Ovary (tissue), 9 donors: ENCODE data around the gene RGS10. TPM values are rescaled to one million over a fixed set of nuclear protein-coding genes. Genes with fewer than 3 reads are reported as not detected.

Experiments used
- DNase-seq, 5 donors: peaks; one replicate each; pipeline ENCODE4 v3.0.0-alpha.2; 2019 to 2020
- H3K27ac ChIP-seq, 2 donors: fragments of 200-600 bp; one replicate each; pipeline versions ENCODE4 v1.5.1 to v1.8.0; 2019 to 2022
- H3K27me3 ChIP-seq: fragments of 200-600 bp; one replicate; pipeline ENCODE4 v1.8.0; 2022
- H3K36me3 ChIP-seq: fragments of 200-600 bp; sonication (generic); one replicate; pipeline ENCODE4 v1.5.1; 2019
- H3K4me1 ChIP-seq: one replicate; pipeline ENCODE4 v1.8.1; 2013; ENCODE audit warnings: mild to moderate bottlenecking, moderate library complexity; ENCODE audit not compliant: insufficient read depth
- H3K4me3 ChIP-seq: fragments of 200-600 bp; sonication (generic); one replicate; pipeline ENCODE4 v1.5.1; 2017
- H3K9me3 ChIP-seq, 2 donors: fragments of 200-600 bp in 1 of 2; sonication (generic) in 1 of 2; one replicate each; pipeline versions ENCODE4 v1.5.1 to v1.8.1; 2013 to 2019; ENCODE audit warnings: mild to moderate bottlenecking in 1 of 2, moderate library complexity in 1 of 2
- EP300 ChIP-seq: sonication (generic); formaldehyde crosslinking; IDR thresholded peaks from one replicate; pipeline ENCODE4 v1.6.1; 2017; ENCODE audit warnings: antibody characterized with exemption
- POLR2A ChIP-seq: fragments of 450-650 bp; IDR thresholded peaks from one replicate; pipeline ENCODE4 v1.6.1; 2017; ENCODE audit warnings: antibody characterized with exemption, mild to moderate bottlenecking, moderate library complexity
- WGBS, 3 donors: extraction: QIAGEN DNeasy Blood & Tissue Kit in 1 of 3; methylation state at CpG; one replicate each; pipeline versions ENCODE4 v1.1.5 to v1.1.7; 2013 to 2017; 5-methylcytosine and 5-hydroxymethylcytosine counted together
- intact Hi-C, 4 donors: fragments of 100-400 bp; cut with DNase I; formaldehyde crosslinking; loops; one replicate each; pipeline versions ENCODE4 v1.11.0 to v1.15.1; 2022 to 2023
- polyA plus RNA-seq, 2 donors: library from polyadenylated mRNA; stranded (reverse); fragments of 200-250 nt in 1 of 2; fragments of 350-450 nt in 1 of 2; fragmentation: Illumina TruSeq in 1 of 2; extraction: RNeasy Lipid Tissue Mini Kit (QIAGEN cat#74804) in 1 of 2; gene quantifications; one replicate each; pipeline ENCODE4 v1.2.3, GENCODE V29; 2013 to 2014
- total RNA-seq, 7 donors: library from RNA; depleted of rRNA in 2 of 7; stranded (reverse); fragments of >200 nt in 2 of 7; fragmentation: NEBNext Ultra II Directional in 3 of 7; extraction: Animal tissue kit (Norgen Biotek cat#: 25700) in 3 of 7; gene quantifications; one replicate each; pipeline versions ENCODE4 v1.1.0 to v1.2.4, GENCODE V29; 2016 to 2023
- TF ChIP-seq, protein P1 (sequence below), 3 donors: fragments of 450-650 bp in 2 of 3; fragments of 200-600 bp in 1 of 3; IDR thresholded peaks; one replicate each; pipeline versions ENCODE4 v1.5.1 to v1.8.0; 2016 to 2022; ENCODE audit warnings: antibody characterized with exemption in 3 of 3, mild to moderate bottlenecking in 1 of 3
- donor health status: DM: no; HTN: no; CAD: no; lungs with moderate emphysema.
- donor health status: DM: no; HTN: no; CAD: no.
- donor health status: Bipolar disorder and iron deficiency.
- donor health status: DM: yes; HTN: yes; CAD: no.
- donor health status: DM: no; HTN: no; CAD: no.
- donor health status: DM: yes; HTN: yes; CAD: no.

RGS10 gene
- total and polyA plus RNA-seq, 9 donors = 7.6 to 63.3 (median 20.4) TPM

DNA sequence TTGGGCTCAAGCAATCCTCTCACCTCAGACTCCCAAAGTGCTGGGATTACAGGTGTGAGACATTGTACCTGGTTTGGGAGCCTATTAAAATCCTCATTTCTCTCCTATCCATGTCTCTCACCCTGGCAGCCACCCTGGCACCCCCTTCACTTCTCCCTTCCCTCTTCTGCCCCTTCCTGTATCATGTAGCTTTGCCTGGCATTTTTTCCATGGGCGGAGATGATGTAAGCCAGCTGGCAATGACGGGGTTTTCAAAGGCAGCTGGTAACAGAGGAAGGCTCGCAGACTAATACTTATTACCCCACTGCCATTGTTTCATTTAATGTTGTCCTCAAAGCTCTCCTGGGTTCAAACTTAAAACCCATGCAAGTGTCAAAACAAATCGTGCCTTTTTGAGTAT, 61.9 kb downstream of the RGS10 start:
- no peaks in the 10 kb centered on the region for H3K36me3 ChIP-seq
- H3K27me3 ChIP-seq = no peaks in the 10 kb centered on the region
- TF ChIP-seq, protein P1, sequence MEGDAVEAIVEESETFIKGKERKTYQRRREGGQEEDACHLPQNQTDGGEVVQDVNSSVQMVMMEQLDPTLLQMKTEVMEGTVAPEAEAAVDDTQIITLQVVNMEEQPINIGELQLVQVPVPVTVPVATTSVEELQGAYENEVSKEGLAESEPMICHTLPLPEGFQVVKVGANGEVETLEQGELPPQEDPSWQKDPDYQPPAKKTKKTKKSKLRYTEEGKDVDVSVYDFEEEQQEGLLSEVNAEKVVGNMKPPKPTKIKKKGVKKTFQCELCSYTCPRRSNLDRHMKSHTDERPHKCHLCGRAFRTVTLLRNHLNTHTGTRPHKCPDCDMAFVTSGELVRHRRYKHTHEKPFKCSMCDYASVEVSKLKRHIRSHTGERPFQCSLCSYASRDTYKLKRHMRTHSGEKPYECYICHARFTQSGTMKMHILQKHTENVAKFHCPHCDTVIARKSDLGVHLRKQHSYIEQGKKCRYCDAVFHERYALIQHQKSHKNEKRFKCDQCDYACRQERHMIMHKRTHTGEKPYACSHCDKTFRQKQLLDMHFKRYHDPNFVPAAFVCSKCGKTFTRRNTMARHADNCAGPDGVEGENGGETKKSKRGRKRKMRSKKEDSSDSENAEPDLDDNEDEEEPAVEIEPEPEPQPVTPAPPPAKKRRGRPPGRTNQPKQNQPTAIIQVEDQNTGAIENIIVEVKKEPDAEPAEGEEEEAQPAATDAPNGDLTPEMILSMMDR (IDR thresholded peaks at IDR 0.05) = no peak
- no peak for TF ChIP-seq EP300
- TF ChIP-seq POLR2A = no peak
- H3K9me3 ChIP-seq = no peaks in the 10 kb centered on the region
- WGBS, 3 donors = 58 to 62% (median 59%) methylated on average over 4 of the region's 4 CpGs
- intact Hi-C loops = no loop called here
- no peak for DNase-seq
- no peaks in the 10 kb centered on the region for H3K4me1 ChIP-seq
- no peak overlapping the region for H3K4me3 ChIP-seq
- H3K27ac ChIP-seq = no peak overlapping the region

DNA sequence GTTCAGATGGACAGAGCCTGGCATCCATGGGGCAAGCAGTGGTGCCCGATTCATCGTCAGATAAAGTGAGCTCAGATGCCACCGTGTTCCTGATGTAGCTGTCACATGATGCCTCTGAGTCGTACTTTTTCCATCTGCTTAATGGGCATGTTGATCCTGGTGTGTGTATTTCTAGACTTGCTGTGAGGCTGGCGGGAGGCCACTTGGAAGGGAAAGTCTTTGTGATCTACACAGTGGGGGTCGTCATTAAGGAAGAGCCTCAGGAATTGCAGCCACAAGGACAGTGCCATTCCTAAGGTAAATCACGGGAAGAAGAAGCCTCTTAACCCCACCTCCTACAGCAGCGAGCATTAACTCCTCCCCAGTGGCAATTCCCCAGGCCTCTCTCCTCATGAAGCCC, 63.0 kb downstream of the RGS10 start:
- intact Hi-C loops = no loop called here
- Histone ChIP-seq H3K36me3 (no peaks in the 10 kb centered on the region), H3K4me3 (no peak overlapping the region), H3K27ac (no peak overlapping the region), H3K9me3 (no peaks in the 10 kb centered on the region), H3K4me1 (no peaks in the 10 kb centered on the region), H3K27me3 (no peaks in the 10 kb centered on the region)
- no peak for DNase-seq
- TF ChIP-seq, protein P1 (IDR thresholded peaks at IDR 0.05) = no peak
- TF ChIP-seq POLR2A = no peak
- 44 to 51% (median 45%) methylated on average over 8 of the region's 8 CpGs for WGBS, 3 donors

DNA sequence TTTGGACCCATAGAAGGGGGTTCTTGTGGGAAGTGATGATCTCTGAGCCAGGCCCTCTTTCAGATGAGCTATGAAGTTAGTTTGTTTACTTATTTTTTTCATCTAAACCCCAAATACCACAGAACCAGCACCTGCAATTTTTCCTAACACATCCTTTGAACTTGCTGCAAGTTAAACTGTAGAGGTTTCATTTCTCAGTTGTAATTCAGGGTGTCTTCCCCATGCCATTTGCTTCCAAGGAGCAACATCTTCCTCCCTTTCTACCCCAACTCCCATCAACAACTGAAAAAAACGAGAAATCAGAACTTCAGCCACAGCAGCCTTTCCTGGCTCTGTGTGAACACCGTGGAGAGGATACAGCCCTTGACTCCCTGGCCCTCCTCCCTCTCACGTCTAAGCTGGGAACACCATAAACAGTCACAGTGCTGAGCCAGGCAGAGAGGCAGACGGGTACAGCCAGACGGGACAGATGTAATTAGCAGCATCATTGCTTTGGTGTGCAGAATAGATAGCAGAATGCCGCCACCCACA, 63.6 kb downstream of the RGS10 start:
- Histone ChIP-seq H3K27ac (no peak overlapping the region), H3K4me1 (no peaks in the 10 kb centered on the region), H3K4me3 (no peak overlapping the region), H3K9me3 (no peaks in the 10 kb centered on the region), H3K36me3 (no peaks in the 10 kb centered on the region), H3K27me3 (no peaks in the 10 kb centered on the region)
- 9 to 17% (median 15%) methylated on average over 6 of the region's 6 CpGs for WGBS, 3 donors
- TF ChIP-seq EP300 = no peak
- TF ChIP-seq, protein P1 (IDR thresholded peaks at IDR 0.05) = no peak
- no peak for TF ChIP-seq POLR2A
- DNase-seq = no peak
- intact Hi-C loops = no loop called here

DNA sequence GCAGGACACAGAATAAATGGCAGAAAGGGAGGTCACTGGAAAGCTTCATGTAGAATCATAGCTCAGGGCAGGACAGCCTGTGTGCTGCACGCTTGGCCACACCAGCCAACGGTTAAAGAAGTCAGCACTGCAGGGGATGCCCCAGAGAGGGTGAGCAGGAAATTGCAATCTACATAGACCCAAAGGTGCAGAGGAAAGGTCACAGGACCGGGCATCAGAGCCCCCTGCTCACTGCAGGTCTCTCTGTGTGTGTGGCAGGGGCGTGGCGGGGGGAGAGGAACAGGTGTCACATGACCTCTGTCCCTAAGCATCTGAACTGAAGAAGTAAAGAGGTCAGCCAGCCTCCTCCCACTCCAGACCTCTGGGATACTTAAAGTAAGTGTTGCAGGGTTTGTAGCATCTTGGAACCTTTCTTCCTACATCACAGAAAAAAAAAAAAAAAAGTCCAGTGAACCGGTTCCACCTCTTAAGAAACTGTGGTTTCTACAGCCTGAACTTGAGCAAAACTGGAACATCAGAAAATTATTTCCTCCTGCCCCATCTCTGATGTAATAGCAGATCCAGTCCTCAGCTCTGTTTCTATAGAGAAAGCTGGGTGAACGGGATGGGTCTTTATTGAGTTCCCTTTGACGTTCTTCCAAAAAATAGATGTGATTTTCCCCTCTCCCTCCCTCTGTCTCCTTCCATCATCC, 64.3 kb downstream of the RGS10 start:
- DNase-seq = no peak
- Histone ChIP-seq H3K4me1 (no peaks in the 10 kb centered on the region), H3K27me3 (no peaks in the 10 kb centered on the region), H3K4me3 (no peak overlapping the region), H3K27ac (no peak overlapping the region), H3K9me3 (no peaks in the 10 kb centered on the region), H3K36me3 (no peaks in the 10 kb centered on the region)
- 55 to 70% (median 62%) methylated on average over 8 of the region's 8 CpGs for WGBS, 3 donors
- no peak for TF ChIP-seq POLR2A
- TF ChIP-seq, protein P1 (IDR thresholded peaks at IDR 0.05) = no peak
- TF ChIP-seq EP300 = no peak
- intact Hi-C loops = no loop called here
